Tibial nerve (tissue), 4 donors: ENCODE measurements around the gene ZMYM4.

Source experiments
- EP300 ChIP-seq, 2 donors: sonication (generic); formaldehyde crosslinking; IDR thresholded peaks; one replicate each; pipeline ENCODE4 v1.6.1; 2017; ENCODE audit warnings: antibody characterized with exemption in 2 of 2, mild to moderate bottlenecking in 1 of 2
- TF ChIP-seq, protein P1 (sequence below), 5 experiments: fragments of 200-600 bp in 3 of 5; fragments of 450-650 bp in 2 of 5; sonication (generic) in 3 of 5; IDR thresholded peaks; one replicate each; pipeline ENCODE4 v1.5.1; 2016 to 2019; ENCODE audit warnings: antibody characterized with exemption in 5 of 5, mild to moderate bottlenecking in 3 of 5, moderate library complexity in 2 of 5

- TF ChIP-seq, protein P1, sequence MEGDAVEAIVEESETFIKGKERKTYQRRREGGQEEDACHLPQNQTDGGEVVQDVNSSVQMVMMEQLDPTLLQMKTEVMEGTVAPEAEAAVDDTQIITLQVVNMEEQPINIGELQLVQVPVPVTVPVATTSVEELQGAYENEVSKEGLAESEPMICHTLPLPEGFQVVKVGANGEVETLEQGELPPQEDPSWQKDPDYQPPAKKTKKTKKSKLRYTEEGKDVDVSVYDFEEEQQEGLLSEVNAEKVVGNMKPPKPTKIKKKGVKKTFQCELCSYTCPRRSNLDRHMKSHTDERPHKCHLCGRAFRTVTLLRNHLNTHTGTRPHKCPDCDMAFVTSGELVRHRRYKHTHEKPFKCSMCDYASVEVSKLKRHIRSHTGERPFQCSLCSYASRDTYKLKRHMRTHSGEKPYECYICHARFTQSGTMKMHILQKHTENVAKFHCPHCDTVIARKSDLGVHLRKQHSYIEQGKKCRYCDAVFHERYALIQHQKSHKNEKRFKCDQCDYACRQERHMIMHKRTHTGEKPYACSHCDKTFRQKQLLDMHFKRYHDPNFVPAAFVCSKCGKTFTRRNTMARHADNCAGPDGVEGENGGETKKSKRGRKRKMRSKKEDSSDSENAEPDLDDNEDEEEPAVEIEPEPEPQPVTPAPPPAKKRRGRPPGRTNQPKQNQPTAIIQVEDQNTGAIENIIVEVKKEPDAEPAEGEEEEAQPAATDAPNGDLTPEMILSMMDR (IDR thresholded peaks at IDR 0.05), result no peak
- TF ChIP-seq EP300 (IDR thresholded peaks at IDR 0.05), result no peak
Observed at GRCh38 chr1:35466120-35466519, 197.6 kb downstream of the ZMYM4 start.
